Activated CD4-positive, alpha-beta memory T cell treated with anti-CD3 and anti-CD28 coated beads, Interleukin-2, amount 10 ng/mL, durations not matched to agents 7 days and 5 days (primary cell): ENCODE measurements around the gene FOXD2. TPM values are rescaled to one million over a fixed set of nuclear protein-coding genes. Genes with fewer than 3 reads are reported as not detected.
A peak's percentile ranks its signal among the peaks of the same experiment; 100 is the strongest.

Experiments used
- CTCF ChIA-PET: fragments of 350-600 bp; sonication (Branson Sonifier 250); formaldehyde crosslinking; loops from one replicate; lab custom pipeline; 2021; ENCODE audit warnings: antibody characterized with exemption, inconsistent platforms; lab: Charles Lee
- POLR2A ChIA-PET: fragments of 350-600 bp; sonication (Branson Sonifier 250); formaldehyde crosslinking; loops from one replicate; lab custom pipeline; 2021; ENCODE audit warnings: antibody characterized with exemption; lab: Charles Lee
- DNase-seq: peaks from one replicate; pipeline ENCODE4 v3.0.0-alpha.2; 2020
- H3K27ac Mint-ChIP-seq: one replicate; pipeline ENCODE4 v1.8.0; 2021; ENCODE audit warnings: mild to moderate bottlenecking, mixed read lengths
- H3K27me3 Mint-ChIP-seq: one replicate; pipeline ENCODE4 v1.8.0; 2021; ENCODE audit warnings: mixed read lengths
- H3K36me3 Mint-ChIP-seq: one replicate; pipeline ENCODE4 v1.8.0; 2021; ENCODE audit warnings: low read depth, mixed read lengths
- H3K4me1 Mint-ChIP-seq: one replicate; pipeline ENCODE4 v1.8.0; 2021; ENCODE audit warnings: mixed read lengths
- H3K4me3 Mint-ChIP-seq: one replicate; pipeline ENCODE4 v1.8.0; 2021; ENCODE audit warnings: mild to moderate bottlenecking, mixed read lengths
- H3K9me3 Mint-ChIP-seq: one replicate; pipeline ENCODE4 v1.8.0; 2021; ENCODE audit warnings: mixed read lengths
- total RNA-seq, 2 experiments: library from RNA; stranded (reverse); gene quantifications; one replicate each; pipeline ENCODE4 v1.2.3, GENCODE V29; 2021

The FOXD2 gene
- total RNA-seq, 2 experiments from 2014 or later = 0.65 to 0.68 TPM

DNA sequence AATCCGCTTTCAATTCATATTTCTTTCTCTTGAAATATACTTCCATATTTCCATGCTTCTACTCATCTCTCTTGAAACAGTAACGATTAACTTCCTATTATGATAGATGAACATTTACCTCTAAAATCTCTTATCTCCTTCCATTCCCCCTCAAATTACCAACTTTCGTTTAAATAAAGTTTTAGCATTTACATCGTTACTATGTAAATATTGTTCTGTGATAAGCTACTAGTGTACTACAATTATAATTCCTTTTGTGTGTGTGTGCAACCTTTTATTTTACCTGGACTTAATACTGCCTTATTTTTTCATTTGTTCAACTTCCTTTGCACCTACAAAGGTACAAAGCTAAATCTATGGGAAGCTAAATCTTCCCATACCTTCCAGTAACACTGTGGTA is 17.3 kb upstream of the FOXD2 start:
- Mint-ChIP-seq H3K4me3 (no peak overlapping the region), H3K4me1 (peaks cover 7% of the 10 kb centered on the region), H3K27me3 (peaks cover 28% of the 10 kb centered on the region), H3K27ac (no peak overlapping the region), H3K36me3 (no peaks in the 10 kb centered on the region), H3K9me3 (no peaks in the 10 kb centered on the region)
- ChIA-PET CTCF (interaction anchor here (0.7 to 4.7 kb wide), 6 partner anchors 10 to 245 kb away, joined by 3 to 32 read pairs (median 3); partner anchors contain the start of gene FOXD2), POLR2A (interaction anchor here (0.8 kb wide), 1 partner anchor 10 kb away, joined by 3 read pairs; no protein-coding TSS in a partner anchor)
- DNase-seq = no peak

DNA sequence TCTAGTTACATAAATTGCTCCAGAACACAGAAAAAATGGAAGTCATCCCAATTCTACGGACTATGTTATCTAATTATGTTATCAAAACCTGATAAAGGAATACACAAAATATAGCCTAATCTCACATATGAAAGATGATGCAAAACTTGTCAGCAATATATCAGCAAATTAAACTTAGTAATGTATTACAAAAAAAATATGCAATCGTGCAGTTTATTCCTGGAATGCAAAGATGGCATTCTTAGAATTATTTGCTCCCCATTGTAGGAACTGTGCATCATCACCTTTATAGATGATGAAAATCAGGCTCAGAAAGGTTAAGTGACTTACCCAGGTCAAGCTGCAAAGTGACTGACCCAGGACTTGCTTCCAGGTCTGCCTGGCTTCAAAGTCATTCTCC is 14.0 kb upstream of the FOXD2 start:
- Mint-ChIP-seq H3K4me1 (no peaks in the 10 kb centered on the region), H3K36me3 (no peaks in the 10 kb centered on the region), H3K4me3 (no peak overlapping the region), H3K27me3 (peaks cover 4% of the 10 kb centered on the region), H3K9me3 (no peaks in the 10 kb centered on the region), H3K27ac (no peak overlapping the region)
- ChIA-PET CTCF (interaction anchor here (1.3 kb wide), 1 partner anchor 35 kb away, joined by 3 read pairs; no protein-coding TSS in a partner anchor), POLR2A (no interaction called here)
- DNase-seq = no peak

DNA sequence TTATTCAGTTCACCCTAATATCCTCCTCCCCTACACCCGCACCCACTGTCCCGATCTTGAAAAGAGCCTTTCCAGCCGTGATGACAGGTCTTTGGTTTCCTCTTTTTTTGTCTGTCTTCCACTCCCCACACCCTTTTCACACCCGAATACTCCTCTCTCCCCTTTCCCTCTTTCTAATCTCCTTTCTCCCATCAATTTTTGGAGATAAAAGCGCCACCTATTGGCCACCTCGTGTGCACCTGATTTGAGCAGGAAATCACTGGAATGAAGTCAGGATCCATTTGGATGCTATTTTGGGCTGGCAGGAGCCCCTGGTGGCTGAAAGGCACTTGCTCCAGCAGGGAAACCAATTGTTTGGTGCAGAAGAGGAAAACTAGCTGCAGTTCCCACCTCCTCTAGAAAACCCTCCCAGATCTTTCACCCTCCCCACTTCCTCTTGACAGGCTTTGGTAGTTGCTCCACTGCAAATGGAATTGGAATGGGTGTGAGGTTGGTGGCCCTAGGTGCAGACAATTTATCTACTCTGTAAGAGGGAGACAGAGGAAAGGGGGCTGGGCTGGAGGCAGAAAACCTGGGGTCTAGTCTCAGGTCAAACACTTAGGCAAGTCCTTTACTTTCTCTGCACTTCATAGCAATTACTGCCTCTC is 13.4 kb upstream of the FOXD2 start:
- CTCF ChIA-PET = interaction anchor here (1.3 to 2.4 kb wide), 2 partner anchors 11 to 36 kb away, joined by 3 to 12 read pairs; no protein-coding TSS in a partner anchor
- H3K4me3 Mint-ChIP-seq = no peak overlapping the region
- POLR2A ChIA-PET = no interaction called here

DNA sequence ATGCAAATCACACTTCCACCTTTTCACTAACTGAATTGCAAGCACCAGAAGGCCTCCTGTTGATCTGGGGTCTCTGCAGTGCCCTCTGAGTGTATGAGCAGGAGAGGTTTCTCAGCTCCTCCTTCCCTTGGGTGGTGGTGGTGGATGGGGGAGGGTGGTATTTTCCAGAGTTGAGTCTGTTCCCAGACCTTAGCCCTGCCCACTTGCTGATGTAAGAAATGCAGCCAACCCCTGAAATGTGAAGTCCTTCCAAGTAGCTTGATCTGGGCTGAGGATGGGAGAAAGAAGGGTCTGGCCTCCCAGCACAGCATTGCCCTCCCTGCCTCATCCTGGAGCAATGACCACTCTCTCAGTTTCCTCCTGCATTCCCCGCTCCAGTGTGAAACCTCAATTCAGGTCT is 6.3 kb upstream of the FOXD2 start:
- ChIA-PET CTCF (interaction anchor here (0.8 to 2.5 kb wide), 6 partner anchors 10 to 294 kb away, joined by 3 to 9 read pairs (median 7); no protein-coding TSS in a partner anchor), POLR2A (no interaction called here)
- H3K27me3 Mint-ChIP-seq = no peaks in the 10 kb centered on the region
- no peak overlapping the region for H3K4me3 Mint-ChIP-seq
- H3K36me3 Mint-ChIP-seq = peaks cover 41% of the 10 kb centered on the region
- no peaks in the 10 kb centered on the region for H3K9me3 Mint-ChIP-seq
- H3K27ac Mint-ChIP-seq = no peak overlapping the region
- no peak for DNase-seq
- H3K4me1 Mint-ChIP-seq = peaks cover 47% of the 10 kb centered on the region

More for the DNA sequence above, 13.4 kb upstream of the FOXD2 start:
- H3K36me3 Mint-ChIP-seq = no peaks in the 10 kb centered on the region
- DNase-seq = no peak
- no peaks in the 10 kb centered on the region for H3K9me3 Mint-ChIP-seq
- no peak overlapping the region for H3K27ac Mint-ChIP-seq
- no peaks in the 10 kb centered on the region for H3K27me3 Mint-ChIP-seq
- H3K4me1 Mint-ChIP-seq = no peaks in the 10 kb centered on the region

DNA sequence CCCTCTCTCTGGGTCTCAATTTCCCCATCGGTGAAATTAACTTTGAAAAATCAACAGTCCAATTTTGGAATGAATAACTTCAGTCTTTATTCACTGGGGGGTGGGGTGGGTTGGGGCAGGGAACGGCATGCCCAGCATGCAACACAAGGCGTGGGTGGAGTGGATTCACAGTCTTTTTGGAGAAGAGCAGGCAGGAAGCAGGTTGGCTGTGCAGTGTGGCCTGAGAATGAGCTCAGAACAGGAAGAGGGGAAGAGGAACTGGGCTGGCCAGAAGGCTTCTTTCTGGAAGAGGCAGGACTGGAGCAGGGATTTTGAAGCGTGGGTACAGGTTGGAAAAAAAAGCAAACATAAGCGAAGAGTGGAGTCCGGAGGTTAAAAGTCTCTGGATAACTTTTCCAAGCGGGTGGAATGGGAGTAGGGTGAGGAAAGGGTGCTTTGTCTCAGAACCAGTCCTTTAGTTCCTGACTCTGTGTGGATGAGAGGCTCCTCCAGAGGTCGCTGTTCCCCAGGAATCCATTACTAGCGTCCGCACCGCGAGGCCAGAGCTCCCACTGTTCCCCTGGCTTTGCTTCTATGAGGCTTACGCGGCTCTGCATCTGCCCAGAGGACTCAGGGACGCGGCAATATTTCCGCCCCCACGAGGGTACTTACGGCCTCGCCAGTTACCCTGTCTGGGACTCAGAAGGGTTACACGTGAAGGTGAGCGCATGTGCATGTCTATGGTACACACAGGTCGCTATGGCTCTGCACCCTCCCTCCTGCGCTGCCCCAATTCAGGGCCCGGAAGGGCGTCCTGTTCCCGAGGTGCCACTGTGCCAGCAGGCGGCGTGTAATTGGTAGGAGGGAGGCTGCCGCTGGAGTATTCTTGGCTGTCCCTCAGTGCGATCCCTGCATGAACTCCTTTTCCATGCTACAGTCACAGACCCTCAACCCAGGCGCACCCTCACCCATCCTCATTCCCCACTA is 5.5 kb upstream of the FOXD2 start:
- ChIA-PET POLR2A (no interaction called here), CTCF (interaction anchor here (0.8 to 7.5 kb wide), 8 partner anchors 9 to 294 kb away, joined by 3 to 91 read pairs (median 7); no protein-coding TSS in a partner anchor)
- Mint-ChIP-seq H3K27ac (no peak overlapping the region), H3K27me3 (no peaks in the 10 kb centered on the region), H3K4me1 (peaks cover 47% of the 10 kb centered on the region), H3K36me3 (peaks cover 45% of the 10 kb centered on the region), H3K9me3 (no peaks in the 10 kb centered on the region), H3K4me3 (no peak overlapping the region)
- peak; percentile 67 for DNase-seq

DNA sequence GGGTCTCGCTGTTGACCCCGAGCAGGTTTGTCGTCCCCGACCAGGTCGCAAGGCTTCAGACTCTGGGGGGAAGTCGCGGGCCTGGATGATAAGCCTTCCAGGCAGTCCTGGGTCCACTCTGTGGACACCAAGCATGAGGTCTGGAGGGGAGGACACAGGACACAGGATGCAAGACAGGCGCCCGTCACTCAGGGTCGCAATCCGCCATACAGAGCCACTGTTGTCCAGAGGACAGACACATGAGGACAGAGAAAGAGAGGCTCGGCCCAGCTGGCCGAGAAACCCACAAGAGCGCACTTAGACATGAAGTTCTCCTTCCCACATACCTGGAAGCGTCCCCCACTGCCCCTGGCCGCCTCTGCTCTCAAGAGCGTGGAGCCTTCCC is 4.8 kb upstream of the FOXD2 start:
- H3K36me3 Mint-ChIP-seq = peaks cover 45% of the 10 kb centered on the region
- H3K4me1 Mint-ChIP-seq = peaks cover 47% of the 10 kb centered on the region
- POLR2A ChIA-PET = no interaction called here
- no peaks in the 10 kb centered on the region for H3K9me3 Mint-ChIP-seq
- H3K27me3 Mint-ChIP-seq = no peaks in the 10 kb centered on the region
- H3K27ac Mint-ChIP-seq = no peak overlapping the region
- H3K4me3 Mint-ChIP-seq = no peak overlapping the region
- DNase-seq = no peak
- CTCF ChIA-PET = interaction anchor here (1.0 to 7.5 kb wide), 6 partner anchors 9 to 293 kb away, joined by 3 to 91 read pairs (median 8); no protein-coding TSS in a partner anchor

DNA sequence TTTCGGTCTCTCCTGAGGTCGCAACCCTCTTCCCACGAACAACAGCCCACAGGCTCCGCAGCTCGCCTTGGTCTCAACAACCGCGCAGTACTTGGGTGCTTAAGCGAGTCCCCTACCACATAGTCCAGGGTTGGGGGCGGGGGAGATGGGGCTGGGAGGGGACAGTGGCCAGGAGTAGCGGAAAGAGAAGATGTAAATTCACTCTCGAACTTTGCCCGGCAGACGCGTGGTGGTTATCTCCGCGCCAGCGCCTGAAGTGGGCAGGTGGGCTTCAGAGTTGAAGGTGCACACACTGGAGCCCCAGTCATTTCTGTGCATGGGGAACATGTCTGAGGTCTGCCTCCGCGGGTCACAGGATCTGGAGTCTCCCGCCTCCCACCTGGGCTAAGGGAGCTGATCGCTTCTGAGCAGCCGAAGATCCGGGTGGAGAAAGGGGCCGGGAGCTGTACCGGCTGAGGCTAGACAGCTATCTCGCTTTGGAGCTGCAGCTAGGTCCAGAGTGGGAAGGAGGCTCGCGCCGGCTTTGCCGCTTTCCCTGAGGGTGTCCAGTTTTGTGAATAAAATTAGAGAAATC is 4.3 kb upstream of the FOXD2 start:
- CTCF ChIA-PET = interaction anchor here (0.7 to 7.5 kb wide), 6 partner anchors 8 to 292 kb away, joined by 3 to 91 read pairs (median 6); no protein-coding TSS in a partner anchor

DNA sequence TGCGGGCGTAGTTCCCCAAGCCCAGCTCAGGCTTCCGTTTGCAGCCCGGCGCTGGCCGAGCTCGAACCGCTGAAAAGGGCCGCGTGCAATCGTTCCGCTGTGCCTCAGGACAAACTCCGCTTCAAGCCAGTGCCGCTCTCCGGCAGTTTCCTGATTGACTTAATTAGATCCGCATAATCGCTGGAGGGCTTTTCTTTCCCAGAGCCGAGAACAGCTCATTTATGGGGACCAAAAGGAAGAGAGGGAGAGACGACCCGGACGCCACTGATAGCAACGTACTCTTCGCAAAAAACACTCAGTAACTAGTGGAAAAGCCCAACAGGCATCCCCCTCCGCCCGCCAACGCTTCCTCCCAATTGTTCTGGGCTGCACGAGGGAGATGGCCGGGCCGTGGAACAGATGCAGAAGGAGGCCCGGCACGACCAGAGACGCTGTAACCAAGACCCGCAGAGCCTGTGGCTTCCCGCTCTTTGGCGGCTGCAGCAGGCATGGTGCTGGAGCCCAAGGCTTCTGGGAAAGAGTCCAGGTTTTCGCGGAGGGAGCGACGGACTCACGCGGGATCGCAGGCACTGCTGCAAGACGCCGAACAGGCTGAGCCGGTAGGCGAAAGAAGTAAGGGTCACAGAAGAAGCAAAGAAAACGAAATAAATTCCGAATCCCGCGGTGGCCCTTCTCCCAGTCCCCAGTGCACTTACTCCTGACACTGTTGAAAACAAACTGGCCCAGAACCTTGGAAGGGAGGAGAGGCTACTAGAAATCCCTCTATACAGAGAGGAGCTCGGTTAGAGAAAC is 3.6 kb upstream of the FOXD2 start:
- no peaks in the 10 kb centered on the region for H3K9me3 Mint-ChIP-seq
- no peak overlapping the region for H3K27ac Mint-ChIP-seq
- POLR2A ChIA-PET = no interaction called here
- no peak for DNase-seq
- peaks cover 45% of the 10 kb centered on the region for H3K36me3 Mint-ChIP-seq
- H3K27me3 Mint-ChIP-seq = peaks cover 3% of the 10 kb centered on the region
- CTCF ChIA-PET = interaction anchor here (0.7 to 7.5 kb wide), 5 partner anchors 9 to 293 kb away, joined by 3 to 91 read pairs (median 12); no protein-coding TSS in a partner anchor
- no peak overlapping the region for H3K4me3 Mint-ChIP-seq
- peaks cover 48% of the 10 kb centered on the region for H3K4me1 Mint-ChIP-seq

More for the DNA sequence above, 4.3 kb upstream of the FOXD2 start:
- Mint-ChIP-seq H3K4me1 (peaks cover 48% of the 10 kb centered on the region), H3K4me3 (no peak overlapping the region), H3K27me3 (peaks cover 2% of the 10 kb centered on the region), H3K36me3 (peaks cover 45% of the 10 kb centered on the region), H3K9me3 (no peaks in the 10 kb centered on the region), H3K27ac (no peak overlapping the region)
- POLR2A ChIA-PET = no interaction called here
- no peak for DNase-seq

DNA sequence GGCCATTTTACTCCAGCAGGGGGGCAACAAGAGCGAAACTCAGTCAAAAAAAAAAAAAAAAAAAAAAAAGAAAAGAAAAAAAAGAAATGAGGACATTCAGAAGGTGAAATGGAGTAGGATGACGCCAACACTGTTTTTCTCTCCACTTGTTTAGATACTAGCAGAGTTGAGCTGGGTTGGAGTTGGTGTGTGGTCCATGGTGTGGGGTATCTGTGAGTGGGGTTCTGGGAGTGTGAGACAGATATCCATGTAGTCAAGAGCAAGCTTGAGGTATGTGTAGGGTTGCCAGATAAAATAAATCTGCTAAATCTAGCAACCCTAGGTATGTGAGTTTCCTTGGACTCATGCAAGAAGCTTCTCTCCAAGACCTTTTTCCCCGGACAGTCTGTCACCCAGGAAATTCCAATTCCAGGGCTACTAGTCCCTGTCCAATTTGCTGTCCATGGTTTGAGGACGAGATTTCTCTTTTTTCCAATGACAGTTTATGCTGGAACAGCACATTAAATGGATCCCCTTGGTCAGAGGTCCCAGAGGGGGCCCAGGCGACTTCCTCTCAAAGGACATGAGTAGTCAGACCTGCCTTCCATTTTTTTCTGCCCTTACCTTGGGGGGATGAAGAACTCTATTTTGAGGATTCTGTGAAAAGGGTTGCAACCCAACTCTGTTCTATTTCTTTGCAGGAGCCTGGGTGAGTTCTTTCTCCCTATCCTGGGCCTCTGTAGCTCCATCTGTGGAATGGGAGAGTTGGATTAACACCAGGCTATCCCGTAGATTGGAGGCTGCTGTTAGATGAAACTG is 2.1 kb upstream of the FOXD2 start:
- H3K4me3 Mint-ChIP-seq = peak overlapping the region; percentile 93
- no peak overlapping the region for H3K27ac Mint-ChIP-seq
- H3K36me3 Mint-ChIP-seq = peaks cover 45% of the 10 kb centered on the region
- no peaks in the 10 kb centered on the region for H3K9me3 Mint-ChIP-seq
- POLR2A ChIA-PET = interaction anchor here (0.6 to 3.2 kb wide), 5 partner anchors 13 to 275 kb away, joined by 3 to 22 read pairs (median 4); partner anchors contain the start of genes CMPK1 and STIL
- CTCF ChIA-PET = interaction anchor here (0.6 to 7.5 kb wide), 21 partner anchors 9 to 291 kb away, joined by 3 to 91 read pairs (median 4); partner anchors contain the start of genes CMPK1 and STIL
- DNase-seq = no peak
- H3K27me3 Mint-ChIP-seq = peaks cover 3% of the 10 kb centered on the region
- H3K4me1 Mint-ChIP-seq = peaks cover 48% of the 10 kb centered on the region

DNA sequence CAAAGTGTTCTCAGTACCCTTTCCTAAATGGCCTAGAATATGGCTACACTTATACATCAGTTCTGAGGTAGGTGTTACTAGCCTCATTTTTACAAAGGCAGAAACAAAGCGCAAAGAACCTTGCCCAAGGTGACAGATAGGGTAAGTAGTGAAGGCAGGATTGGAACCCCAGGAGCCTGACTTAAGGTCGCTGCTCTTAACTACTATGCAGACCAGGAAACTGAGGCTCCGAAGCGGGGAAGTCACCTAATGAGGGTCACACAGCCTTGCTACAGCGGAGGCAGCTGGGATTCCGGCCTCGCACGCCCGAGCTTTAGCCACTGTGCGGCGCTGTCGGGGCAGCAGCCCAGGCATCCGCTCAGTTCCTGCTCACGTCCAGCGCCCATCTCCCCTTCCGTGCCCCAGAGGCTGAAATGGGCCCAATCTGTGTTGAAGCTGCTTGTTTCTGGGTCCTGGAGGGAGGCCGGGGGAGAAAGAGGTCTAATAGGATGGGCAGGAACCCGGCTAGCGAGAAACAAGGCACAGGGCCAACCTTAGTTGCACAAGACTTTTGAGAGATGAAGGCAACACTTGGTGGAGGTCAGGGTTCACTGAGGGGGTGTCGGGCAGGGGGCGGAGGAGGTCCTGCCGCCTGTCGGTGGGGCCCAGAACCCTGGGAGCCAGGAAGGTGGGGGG is 1.4 kb upstream of the FOXD2 start:
- no peaks in the 10 kb centered on the region for H3K9me3 Mint-ChIP-seq
- H3K27me3 Mint-ChIP-seq = peaks cover 3% of the 10 kb centered on the region
- POLR2A ChIA-PET = interaction anchor here (0.6 to 3.2 kb wide), 5 partner anchors 12 to 274 kb away, joined by 3 to 22 read pairs (median 4); partner anchors contain the start of genes CMPK1 and STIL
- DNase-seq = peak; percentile 85
- peaks cover 43% of the 10 kb centered on the region for H3K4me1 Mint-ChIP-seq
- H3K4me3 Mint-ChIP-seq = peak overlapping the region; percentile 93
- peaks cover 42% of the 10 kb centered on the region for H3K36me3 Mint-ChIP-seq
- peak overlapping the region; percentile 85 for H3K27ac Mint-ChIP-seq
- CTCF ChIA-PET = interaction anchor here (0.5 to 7.5 kb wide), 23 partner anchors 8 to 291 kb away, joined by 3 to 91 read pairs (median 4); partner anchors contain the start of genes CMPK1 and STIL
